ENCODE data around the gene S100A9. TPM values are rescaled to one million over a fixed set of nuclear protein-coding genes. Genes with fewer than 3 reads are reported as not detected.
A peak's percentile ranks its signal among the peaks of the same experiment; 100 is the strongest.
"Not testable (repeated sequence)": the region's sequence is repeated elsewhere in the genome, so short reads cannot be mapped to it uniquely, and the experiment has no call there.

The S100A9 gene
- total RNA-seq, 1 donor from 2014 or later = 4.2 TPM

GRCh38 chr1:153403421-153404085, 45.9 kb downstream of the S100A9 start:
- Mint-ChIP-seq H3K27me3 (ENCODE audit: low read depth) (peaks cover 33% of the 10 kb centered on the region), H3K9me3 (no peaks in the 10 kb centered on the region), H3K4me3 (no peak overlapping the region), H3K36me3 (no peaks in the 10 kb centered on the region), H3K4me1 (no peaks in the 10 kb centered on the region), H3K27ac (no peak overlapping the region)
- no peak for TF ChIP-seq CTCF (IDR thresholded peaks at IDR 0.05; ENCODE audit: unreplicated experiment)
- DNase-seq (ENCODE audit: low spot score in 2 of 2, unreplicated experiment in 2 of 2) = no peak

GRCh38 chr1:153404086-153404635, 46.5 kb downstream of the S100A9 start:
- no peaks in the 10 kb centered on the region for H3K36me3 Mint-ChIP-seq
- DNase-seq (ENCODE audit: low spot score in 2 of 2, unreplicated experiment in 2 of 2) = no peak
- peaks cover 35% of the 10 kb centered on the region for H3K27me3 Mint-ChIP-seq (ENCODE audit: low read depth)
- no peak overlapping the region for H3K27ac Mint-ChIP-seq
- no peak for TF ChIP-seq CTCF (IDR thresholded peaks at IDR 0.05; ENCODE audit: unreplicated experiment)
- H3K4me3 Mint-ChIP-seq = no peak overlapping the region
- H3K4me1 Mint-ChIP-seq = no peaks in the 10 kb centered on the region
- H3K9me3 Mint-ChIP-seq = no peaks in the 10 kb centered on the region

GRCh38 chr1:153404768-153405167, 47.1 kb downstream of the S100A9 start:
- H3K27me3 Mint-ChIP-seq (ENCODE audit: low read depth) = peaks cover 36% of the 10 kb centered on the region
- H3K4me1 Mint-ChIP-seq = no peaks in the 10 kb centered on the region
- H3K9me3 Mint-ChIP-seq = no peaks in the 10 kb centered on the region
- H3K36me3 Mint-ChIP-seq = no peaks in the 10 kb centered on the region
- no peak for DNase-seq (ENCODE audit: low spot score in 2 of 2, unreplicated experiment in 2 of 2)
- no peak overlapping the region for H3K4me3 Mint-ChIP-seq
- TF ChIP-seq CTCF (IDR thresholded peaks at IDR 0.05; ENCODE audit: unreplicated experiment) = peak; percentile 64
- H3K27ac Mint-ChIP-seq = no peak overlapping the region

GRCh38 chr1:153405825-153406599, 48.4 kb downstream of the S100A9 start:
- H3K27ac Mint-ChIP-seq = not testable (repeated sequence)

GRCh38 chr1:153407274-153407673, 49.6 kb downstream of the S100A9 start:
- H3K4me1 Mint-ChIP-seq; DNase-seq (ENCODE audit: low spot score in 2 of 2, unreplicated experiment in 2 of 2); H3K4me3 Mint-ChIP-seq; H3K27ac Mint-ChIP-seq; H3K36me3 Mint-ChIP-seq; H3K9me3 Mint-ChIP-seq: not testable (repeated sequence)
- peaks cover 36% of the 10 kb centered on the region for H3K27me3 Mint-ChIP-seq (ENCODE audit: low read depth)

More at GRCh38 chr1:153405825-153406599, 48.4 kb downstream of the S100A9 start:
- DNase-seq (ENCODE audit: low spot score in 2 of 2, unreplicated experiment in 2 of 2); H3K4me1 Mint-ChIP-seq; H3K4me3 Mint-ChIP-seq; H3K9me3 Mint-ChIP-seq; H3K36me3 Mint-ChIP-seq: not testable (repeated sequence)
- H3K27me3 Mint-ChIP-seq (ENCODE audit: low read depth) = peaks cover 41% of the 10 kb centered on the region

Other genes starting within 250 kb of the S100A9 start
- 54.4 to 65.0 TPM (median 56.6 TPM) in 3 replicates for gene SPRR2F, start 244.3 kb upstream of the S100A9 start, total RNA-seq
- not detected in 3 replicates for gene SPRR2G, start 207.0 kb upstream of the S100A9 start, total RNA-seq
- not detected in 3 replicates for gene LELP1, start 154.4 kb upstream of the S100A9 start, total RNA-seq
- gene PRR9, start 140.3 kb upstream of the S100A9 start, total RNA-seq = not detected in 3 replicates
- not detected in 3 replicates for gene LORICRIN, start 98.2 kb upstream of the S100A9 start, total RNA-seq
- gene PGLYRP3, start 44.9 kb upstream of the S100A9 start, total RNA-seq = not detected in 3 replicates
- gene PGLYRP4, start 9.0 kb upstream of the S100A9 start, total RNA-seq = 0.11 TPM in 1 of 3 replicates, not detected in the others
- gene S100A12, start 17.8 kb downstream of the S100A9 start, total RNA-seq = not detected in 3 replicates
- not detected in 3 replicates for gene S100A8, start 33.2 kb downstream of the S100A9 start, total RNA-seq
- gene S100A7A, start 58.7 kb downstream of the S100A9 start, total RNA-seq = not detected in 3 replicates
- gene S100A7, start 102.8 kb downstream of the S100A9 start, total RNA-seq = not detected in 3 replicates
- 2.4 to 4.4 TPM (median 3.9 TPM) in 3 replicates for gene S100A6, start 178.1 kb downstream of the S100A9 start, total RNA-seq
- not detected in 3 replicates for gene S100A5, start 183.1 kb downstream of the S100A9 start, total RNA-seq
- 7.8 to 12.7 TPM (median 10.2 TPM) in 3 replicates for gene S100A4, start 188.0 kb downstream of the S100A9 start, total RNA-seq
- gene S100A3, start 191.4 kb downstream of the S100A9 start, total RNA-seq = not detected in 3 replicates
- gene S100A2, start 208.0 kb downstream of the S100A9 start, total RNA-seq = 0.43 to 0.51 TPM in 2 of 3 replicates, not detected in the other